Tibial nerve (tissue), 4 donors: ENCODE measurements around the gene DNAJC25.

Experiments
- CTCF ChIP-seq, 5 experiments: fragments of 200-600 bp in 3 of 5; fragments of 450-650 bp in 2 of 5; sonication (generic) in 3 of 5; IDR thresholded peaks; one replicate each; pipeline ENCODE4 v1.5.1; 2016 to 2019; ENCODE audit warnings: antibody characterized with exemption in 5 of 5, mild to moderate bottlenecking in 3 of 5, moderate library complexity in 2 of 5
- EP300 ChIP-seq, 2 donors: sonication (generic); formaldehyde crosslinking; IDR thresholded peaks; one replicate each; pipeline ENCODE4 v1.6.1; 2017; ENCODE audit warnings: antibody characterized with exemption in 2 of 2, mild to moderate bottlenecking in 1 of 2
- POLR2A ChIP-seq, 2 donors: fragments of 450-650 bp; IDR thresholded peaks; one replicate each; pipeline ENCODE4 v1.6.1; 2017; ENCODE audit warnings: antibody characterized with exemption in 2 of 2, mild to moderate bottlenecking in 2 of 2, moderate library complexity in 2 of 2

- TF ChIP-seq CTCF (IDR thresholded peaks at IDR 0.05) (no peak), EP300 (IDR thresholded peaks at IDR 0.05) (no peak), POLR2A (IDR thresholded peaks at IDR 0.05) (no peak)
These were observed 48.1 kb downstream of the DNAJC25 start for GRCh38 chr9:111679199-111679598.
